H1 (cell line): ENCODE results near the gene GPSM3.

Source experiments
- CHD1 ChIP-seq: IDR thresholded peaks from 2 replicates; pipeline ENCODE4 v1.6.1; 2012; ENCODE audit warnings: low read depth, low read length, improper control_type of control experiment
- TAF1 ChIP-seq: IDR thresholded peaks from 2 replicates; pipeline ENCODE4 v1.6.1; 2011; ENCODE audit warnings: mild to moderate bottlenecking, low read depth, low read length
- TF ChIP-seq, protein P1 (sequence below), 3 experiments: IDR thresholded peaks; 1 replicate in 2 of 3; 2 replicates in 1 of 3; pipeline versions ENCODE4 v1.5.1 to v1.6.1; 2011; ENCODE audit warnings: low read length in 3 of 3, mild to moderate bottlenecking in 3 of 3, inconsistent platforms in 2 of 3, low read depth in 1 of 3, moderate library complexity in 1 of 3; ENCODE audit not compliant: insufficient read depth in 1 of 3; ENCODE audit errors: control extremely low read depth in 1 of 3
- TF ChIP-seq, protein P2 (sequence below): IDR thresholded peaks from 2 replicates; pipeline ENCODE4 v1.6.1; 2012; ENCODE audit warnings: low read length, inconsistent platforms

DNA sequence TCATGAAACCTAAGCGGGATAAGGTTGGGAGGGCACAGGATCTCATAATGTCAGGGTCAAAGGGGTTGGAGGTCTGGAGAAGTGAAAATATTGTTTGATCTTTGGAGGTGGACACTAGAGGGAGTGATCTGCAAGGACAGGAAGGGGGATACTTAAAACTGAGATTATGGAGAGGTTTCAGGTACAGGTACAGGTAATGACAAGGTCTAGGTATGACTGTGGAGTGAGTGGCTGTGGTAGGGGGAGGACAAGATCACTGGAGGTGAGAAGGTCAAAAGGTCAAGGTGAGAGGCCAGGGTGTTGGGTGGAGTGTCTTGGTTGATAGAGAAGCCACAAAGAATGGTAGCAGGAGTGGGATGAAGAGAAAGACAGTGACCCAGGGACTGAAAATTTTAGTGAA is 48.2 kb upstream of the GPSM3 start:
- TF ChIP-seq, protein P1, sequence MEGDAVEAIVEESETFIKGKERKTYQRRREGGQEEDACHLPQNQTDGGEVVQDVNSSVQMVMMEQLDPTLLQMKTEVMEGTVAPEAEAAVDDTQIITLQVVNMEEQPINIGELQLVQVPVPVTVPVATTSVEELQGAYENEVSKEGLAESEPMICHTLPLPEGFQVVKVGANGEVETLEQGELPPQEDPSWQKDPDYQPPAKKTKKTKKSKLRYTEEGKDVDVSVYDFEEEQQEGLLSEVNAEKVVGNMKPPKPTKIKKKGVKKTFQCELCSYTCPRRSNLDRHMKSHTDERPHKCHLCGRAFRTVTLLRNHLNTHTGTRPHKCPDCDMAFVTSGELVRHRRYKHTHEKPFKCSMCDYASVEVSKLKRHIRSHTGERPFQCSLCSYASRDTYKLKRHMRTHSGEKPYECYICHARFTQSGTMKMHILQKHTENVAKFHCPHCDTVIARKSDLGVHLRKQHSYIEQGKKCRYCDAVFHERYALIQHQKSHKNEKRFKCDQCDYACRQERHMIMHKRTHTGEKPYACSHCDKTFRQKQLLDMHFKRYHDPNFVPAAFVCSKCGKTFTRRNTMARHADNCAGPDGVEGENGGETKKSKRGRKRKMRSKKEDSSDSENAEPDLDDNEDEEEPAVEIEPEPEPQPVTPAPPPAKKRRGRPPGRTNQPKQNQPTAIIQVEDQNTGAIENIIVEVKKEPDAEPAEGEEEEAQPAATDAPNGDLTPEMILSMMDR (IDR thresholded peaks at IDR 0.05; ENCODE audit: control extremely low read depth in 1 of 3, insufficient read depth in 1 of 3, low read depth in 1 of 3, low read length in 3 of 3): peak in 1 of 3 experiments; percentile 5; a peak in 1 of 4 replicates
- no peak for TF ChIP-seq CHD1
- TF ChIP-seq, protein P2, sequence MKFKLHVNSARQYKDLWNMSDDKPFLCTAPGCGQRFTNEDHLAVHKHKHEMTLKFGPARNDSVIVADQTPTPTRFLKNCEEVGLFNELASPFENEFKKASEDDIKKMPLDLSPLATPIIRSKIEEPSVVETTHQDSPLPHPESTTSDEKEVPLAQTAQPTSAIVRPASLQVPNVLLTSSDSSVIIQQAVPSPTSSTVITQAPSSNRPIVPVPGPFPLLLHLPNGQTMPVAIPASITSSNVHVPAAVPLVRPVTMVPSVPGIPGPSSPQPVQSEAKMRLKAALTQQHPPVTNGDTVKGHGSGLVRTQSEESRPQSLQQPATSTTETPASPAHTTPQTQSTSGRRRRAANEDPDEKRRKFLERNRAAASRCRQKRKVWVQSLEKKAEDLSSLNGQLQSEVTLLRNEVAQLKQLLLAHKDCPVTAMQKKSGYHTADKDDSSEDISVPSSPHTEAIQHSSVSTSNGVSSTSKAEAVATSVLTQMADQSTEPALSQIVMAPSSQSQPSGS: no peak
- no peak for TF ChIP-seq TAF1
